Germinal center (tissue), 1 donor: Measurements from ENCODE around the gene MED23.

Source experiments
- DNase-seq: peaks from one replicate; pipeline ENCODE4 v3.0.0; 2012; ENCODE audit warnings: mixed read lengths, low spot score

The MED23 gene

DNA sequence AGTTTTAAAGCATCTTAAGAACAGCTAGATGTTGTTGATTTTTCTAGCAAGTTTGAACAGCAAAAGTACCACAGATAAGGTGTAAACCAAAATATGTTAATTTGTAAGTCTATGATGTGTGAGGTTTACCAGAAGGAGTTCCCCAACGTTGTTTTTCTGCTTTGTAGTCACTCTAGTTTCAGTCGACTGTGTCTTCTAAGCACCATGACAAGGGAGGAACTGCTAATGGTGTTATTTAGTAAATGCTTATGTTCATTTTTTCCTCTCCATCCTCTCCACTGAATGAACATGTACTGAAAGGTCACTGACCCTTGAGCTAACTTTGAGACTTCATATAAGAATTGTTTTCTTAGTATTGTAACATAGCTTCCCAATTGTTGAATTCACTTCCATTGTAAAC is 12.1 kb upstream of the MED23 start:
- no peak for DNase-seq

DNA sequence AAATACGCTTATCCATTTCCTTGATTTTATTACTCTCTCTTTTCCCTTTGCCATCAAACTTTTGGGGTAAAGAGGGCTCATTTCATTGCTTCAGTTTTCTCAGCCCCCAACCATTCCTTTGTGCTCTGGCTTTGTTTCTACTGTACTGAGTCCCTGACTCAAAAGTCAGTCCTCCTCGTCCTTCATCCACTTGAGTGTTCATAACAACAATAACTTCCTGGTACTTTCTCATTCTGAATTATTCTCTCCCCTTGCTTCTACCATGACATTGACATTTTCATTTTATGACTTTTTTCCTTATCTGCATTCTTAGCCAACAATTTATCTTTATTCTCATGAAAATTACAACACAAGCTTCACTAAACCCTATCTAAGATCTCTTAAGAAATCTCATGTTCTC is 10.0 kb upstream of the MED23 start:
- no peak for DNase-seq

DNA sequence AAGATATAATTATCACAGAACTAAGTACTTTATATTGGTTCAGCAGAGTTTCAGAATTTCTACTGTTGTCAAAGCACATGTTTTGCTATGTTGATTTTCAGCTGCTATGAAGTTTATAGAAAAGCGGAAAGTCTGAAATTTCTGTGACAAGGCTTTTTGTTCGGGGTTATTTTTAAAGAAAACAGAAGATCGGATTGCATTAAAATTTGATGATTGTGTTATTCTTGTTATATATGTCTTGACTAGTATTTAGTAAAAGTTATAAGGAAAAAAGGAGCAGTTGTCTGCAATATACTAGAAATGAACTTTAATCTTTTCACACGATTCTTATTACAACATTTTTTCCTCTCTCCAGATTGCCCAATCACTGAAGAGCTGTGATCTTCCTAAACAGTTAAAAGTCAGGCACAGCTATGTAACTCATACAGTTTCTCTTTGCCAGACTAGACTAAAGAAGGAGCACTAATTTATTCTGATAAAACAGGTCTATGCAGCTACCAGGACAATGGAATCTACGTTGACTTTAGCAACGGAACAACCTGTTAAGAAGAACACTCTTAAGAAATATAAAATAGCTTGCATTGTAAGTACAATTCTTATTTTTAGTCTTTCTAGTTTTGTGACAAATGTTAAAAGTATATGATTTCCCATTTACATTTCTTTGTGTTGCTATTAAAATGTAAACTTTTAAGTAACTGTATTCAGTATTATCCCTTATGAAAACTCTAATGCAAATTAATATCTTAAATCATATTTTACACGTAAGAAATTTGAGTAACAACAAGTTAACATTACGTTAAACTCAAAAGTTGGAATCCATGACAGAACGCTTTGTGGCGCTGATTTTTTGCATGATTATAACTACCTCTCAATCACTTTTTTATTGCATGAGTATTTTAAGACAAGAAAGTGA is 9.1 kb upstream of the MED23 start, which contains the start of gene ENPP3:
Gene ENPP3 (plus strand): TSS at position 423 of the 913 bp plus-strand sequence. CDS start 83 bp downstream, at position 506.
- DNase-seq = no peak

DNA sequence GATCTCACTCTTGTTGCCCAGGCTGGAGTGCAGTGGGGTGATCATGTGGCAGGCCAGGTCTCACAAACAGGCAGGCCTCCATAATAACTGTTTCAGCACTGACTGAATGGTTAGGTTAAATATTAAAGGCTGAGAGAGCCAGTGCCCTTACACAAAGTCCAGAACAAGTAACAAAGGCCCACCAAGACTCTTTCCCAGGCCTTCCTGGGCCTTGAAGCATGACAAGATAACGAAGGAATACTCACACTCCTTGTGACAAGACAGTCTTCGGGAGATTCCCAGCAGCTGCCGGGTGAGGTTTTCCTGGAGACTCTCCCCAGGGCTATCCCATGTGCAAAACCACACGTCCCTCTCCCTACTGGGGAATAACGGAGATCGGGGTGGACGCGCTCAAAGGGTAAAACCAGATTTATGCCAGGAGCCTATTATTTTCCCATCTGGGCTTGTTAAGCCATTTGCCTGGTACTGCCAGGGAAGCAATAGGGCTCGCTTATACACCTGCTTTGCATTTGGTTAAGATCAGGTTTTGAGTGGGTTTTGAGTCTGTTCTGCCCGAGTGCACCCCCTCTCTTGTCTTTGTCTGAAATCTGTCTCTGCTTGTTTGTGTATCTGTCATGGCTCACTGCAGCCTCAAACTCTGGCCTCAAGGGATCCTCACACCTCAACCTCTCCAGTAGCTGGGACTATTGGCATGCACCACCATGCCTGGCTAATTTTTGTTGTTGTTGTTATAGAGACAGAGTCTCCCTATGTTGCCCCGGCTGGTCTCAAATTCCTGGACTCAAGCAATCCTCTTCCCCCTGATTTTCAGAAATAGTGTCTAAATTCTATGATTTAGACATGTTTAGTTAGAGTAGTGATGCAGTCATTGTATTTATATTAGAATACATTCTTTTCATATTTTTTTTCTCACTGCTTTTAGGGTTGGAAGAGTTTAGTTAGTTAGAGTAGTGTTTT is 7.6 kb upstream of the MED23 start:
- peak; percentile 71 for DNase-seq

DNA sequence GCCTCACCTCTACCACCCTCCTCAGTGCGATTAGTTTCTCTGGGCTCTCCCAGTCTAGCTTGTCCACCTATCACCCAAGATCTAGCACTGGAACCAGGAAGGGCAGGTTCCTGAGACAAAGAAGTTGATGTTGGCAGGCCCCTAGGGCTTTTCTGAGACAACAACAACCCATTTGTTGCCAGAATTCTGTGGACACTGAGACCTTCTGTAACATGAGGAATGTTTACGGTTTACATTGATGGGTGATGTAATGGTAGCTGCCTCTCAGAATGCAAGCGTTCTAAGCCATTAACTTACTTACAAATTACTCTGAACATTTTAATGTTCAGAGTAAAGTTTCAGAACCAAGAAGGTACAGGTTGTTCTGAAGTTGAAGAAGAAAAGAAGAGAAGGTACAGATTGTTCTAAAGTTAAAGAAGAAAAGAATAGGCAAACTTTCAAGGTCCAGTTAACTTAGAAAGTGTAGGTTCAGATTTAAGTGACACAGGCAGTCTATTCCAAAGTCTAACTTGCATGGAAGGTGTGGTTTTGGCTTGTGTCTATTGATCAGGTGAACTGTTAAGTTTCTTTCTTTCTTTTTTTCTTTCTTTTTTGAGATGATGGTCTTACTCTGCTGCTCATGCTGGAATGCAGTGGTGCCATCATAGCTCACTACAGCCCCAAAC is 3.7 kb upstream of the MED23 start:
- DNase-seq = no peak

DNA sequence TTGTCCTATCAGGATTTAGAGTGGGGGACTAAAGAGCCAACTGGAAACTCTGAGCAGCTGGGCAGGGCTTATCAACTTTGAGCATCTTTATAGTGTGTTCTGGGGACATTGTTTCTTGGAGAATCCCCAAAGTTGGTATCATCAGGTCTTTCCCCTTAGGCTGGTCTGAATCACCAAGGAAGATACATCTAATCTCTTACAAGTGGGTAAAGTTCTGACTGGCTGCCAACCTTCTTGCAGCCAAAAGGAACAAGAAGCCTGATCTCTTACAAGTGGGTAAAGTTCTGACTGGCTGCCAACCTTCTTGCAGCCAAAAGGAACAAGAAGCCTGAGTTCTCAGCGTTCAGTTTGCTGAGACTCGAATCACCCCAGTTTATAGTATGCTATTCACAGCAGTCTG is 1.6 kb upstream of the MED23 start:
- DNase-seq = no peak

DNA sequence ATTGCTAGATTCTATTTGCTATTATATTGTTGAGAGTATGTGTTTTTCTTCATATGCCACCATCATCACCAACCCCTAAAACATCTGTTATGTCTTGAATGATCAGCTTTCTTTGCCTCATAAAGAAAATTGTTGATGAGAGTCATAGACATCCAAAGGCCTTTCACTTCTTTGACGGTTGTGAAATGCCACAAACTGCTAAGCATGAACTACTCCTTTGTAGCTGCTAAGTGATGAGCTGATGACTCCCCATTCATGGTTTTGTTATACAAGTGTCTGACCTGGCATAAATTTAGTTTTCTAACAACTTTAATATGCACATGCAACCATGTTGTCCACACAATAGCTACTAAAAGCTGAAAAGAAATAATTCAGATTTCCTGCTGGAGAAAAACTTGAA is 684 bp upstream of the MED23 start:
- no peak for DNase-seq

DNA sequence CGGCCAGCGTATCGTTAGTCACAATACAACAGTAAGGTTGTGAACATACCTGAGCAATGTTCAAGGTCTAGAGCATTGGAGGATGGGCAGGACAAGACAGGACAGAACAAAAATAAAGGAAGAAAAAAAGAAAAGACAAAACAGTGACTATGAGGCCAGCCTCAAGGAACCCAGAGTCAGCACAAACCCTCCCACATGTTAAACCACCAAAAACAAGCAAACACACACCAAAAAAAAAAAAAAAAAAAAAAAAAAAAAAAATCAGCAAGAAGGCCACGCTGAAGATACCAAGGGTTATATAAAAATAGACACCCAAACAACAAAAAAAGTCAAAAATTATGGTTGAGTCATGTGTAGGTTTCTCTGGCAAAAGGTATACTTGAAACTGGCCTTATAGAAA is 12.8 kb downstream of the MED23 start:
- DNase-seq = no peak

DNA sequence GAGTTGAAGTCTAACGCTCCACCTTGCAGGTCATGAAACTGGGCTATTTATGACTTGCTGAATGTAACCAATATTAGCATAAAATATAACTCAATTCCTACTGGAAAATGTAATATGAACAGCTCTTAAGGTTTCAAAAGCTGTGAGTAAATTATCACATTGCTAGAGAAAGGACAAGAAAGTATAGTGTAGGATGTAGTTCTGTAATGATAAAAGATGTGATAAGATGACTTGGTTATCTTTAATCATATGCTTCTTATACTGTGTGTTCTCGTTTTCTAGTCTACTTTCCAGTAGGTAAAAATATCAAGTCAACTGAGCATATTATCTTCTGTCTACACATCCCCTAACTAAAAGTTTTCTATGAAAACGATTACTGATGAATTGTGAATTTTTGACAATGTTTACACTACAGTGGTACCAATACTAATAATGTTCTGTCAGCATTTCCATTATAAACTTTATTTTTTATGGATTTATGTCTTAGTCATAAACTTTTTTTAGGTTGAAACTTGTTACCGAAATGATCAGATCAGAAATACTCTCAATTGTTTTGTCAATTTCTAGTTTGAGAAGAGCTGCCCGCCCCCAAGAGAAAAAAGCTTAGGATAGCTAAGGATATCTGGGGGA is 14.6 kb downstream of the MED23 start:
- DNase-seq = no peak

DNA sequence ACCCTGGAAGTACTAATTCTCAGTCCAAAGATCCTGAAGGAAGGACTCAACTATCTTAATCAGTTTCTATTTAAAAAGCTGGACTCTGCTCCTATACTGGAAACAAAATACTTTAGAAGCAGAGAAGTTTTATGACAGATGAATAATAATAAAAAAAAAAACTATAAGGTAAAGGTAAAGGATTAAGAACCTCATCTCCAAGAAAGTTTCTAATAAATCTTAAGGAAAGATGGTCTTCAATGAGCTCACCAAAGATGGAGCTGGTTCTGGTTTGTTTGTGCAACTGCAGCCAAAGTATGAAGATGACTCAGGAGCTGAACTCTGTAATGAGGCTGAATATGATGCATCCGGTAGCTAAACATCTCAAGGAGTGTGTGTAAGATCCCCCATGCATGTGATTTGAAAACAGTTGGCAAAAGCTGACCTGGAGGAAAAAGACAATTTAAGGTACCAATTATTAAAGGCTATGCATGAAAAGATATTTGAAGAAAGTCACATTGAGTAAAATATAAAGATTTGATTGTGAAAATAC is 25.2 kb downstream of the MED23 start:
- DNase-seq = no peak

DNA sequence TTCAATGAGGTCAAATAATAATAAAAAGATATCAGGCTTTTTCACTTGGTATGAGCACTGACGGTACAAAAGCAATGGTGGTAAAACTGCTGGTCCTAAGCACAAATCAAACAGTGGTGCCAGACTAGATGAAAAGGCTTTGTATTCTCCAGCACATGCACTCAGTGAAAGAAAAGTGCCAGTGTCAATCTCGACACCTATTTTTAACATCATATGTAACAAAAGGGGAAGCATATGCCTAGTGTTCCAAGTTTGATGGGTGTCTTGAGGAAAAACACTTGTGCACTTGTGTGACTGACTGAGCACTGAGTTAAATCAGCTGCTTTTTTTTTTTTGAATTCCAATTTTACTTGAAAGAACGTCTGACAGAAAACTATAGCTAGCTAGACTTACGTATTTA is 27.3 kb downstream of the MED23 start:
- DNase-seq = no peak

DNA sequence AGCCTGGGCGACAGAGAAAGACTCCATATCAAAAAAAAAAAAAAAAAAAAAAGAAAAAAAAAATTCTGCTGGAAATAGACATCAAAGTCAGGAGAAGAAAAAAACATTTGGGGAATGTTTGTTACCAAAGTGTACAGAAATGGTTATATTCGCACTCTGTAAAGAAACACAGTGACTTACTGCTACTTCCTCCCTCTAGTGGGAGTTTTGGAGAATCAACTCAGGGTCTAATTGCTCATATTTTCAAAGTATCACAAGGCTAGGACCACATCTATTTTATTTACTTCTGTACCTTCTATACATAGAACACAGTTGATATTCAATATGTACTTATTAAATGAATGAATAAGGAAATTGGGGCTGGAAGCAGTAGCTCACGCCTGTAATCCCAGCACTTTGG is 30.6 kb downstream of the MED23 start:
- no peak for DNase-seq

DNA sequence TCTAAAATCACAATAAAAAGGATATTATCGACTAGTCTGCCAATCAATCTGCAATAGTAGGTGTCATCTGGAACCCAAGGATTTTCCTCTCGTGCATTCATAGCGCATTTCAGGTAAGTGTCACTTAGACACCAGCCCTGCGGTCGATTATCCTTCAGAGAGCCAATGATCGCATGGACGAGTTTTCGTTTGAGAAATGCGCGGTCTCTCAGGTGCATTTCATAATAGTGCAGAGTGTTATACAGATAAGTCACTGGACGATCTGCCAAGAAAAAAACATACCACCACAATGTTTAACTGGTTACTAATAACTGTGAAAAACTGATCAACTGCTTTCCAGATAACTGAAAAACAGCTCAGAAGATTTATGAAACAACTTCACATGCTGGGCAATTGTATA is 34.0 kb downstream of the MED23 start:
- no peak for DNase-seq

DNA sequence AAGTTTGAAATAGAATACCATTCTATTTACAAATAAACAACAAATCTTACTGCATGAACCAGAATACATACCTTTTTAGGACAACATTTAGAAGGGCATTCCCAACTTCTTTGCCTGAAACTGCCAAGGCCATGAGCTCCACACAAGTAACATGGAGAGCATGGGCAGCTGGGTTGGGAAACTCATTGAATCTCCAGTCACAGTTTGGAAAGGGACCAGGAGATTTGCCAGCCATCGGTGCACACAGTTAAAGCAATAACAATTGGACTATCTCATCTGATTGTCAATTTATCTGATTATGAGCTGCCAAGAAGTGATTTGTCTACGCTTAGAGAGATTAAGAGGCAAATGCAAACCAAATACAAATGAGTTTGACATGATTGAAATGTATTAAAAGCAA is 35.1 kb downstream of the MED23 start:
- no peak for DNase-seq

DNA sequence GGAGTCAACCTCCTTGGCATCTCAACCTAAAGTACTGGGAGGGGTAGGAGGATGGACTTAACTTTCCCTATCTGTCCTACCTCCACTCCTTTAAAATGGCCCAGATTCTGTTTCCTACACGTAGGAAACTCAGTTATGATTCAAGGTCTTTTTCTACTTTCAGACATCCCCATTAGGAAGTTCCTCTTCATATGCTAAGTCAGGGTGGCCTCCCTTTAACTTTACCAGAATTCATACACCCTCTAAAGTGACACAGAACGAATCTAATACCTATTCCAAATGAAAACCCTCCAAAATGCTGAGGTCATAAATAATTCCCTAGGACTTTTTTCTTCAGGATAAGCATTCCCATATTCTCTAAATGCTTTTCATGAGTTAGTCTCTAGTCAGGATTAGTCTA is 39.4 kb downstream of the MED23 start:
- DNase-seq = no peak

DNA sequence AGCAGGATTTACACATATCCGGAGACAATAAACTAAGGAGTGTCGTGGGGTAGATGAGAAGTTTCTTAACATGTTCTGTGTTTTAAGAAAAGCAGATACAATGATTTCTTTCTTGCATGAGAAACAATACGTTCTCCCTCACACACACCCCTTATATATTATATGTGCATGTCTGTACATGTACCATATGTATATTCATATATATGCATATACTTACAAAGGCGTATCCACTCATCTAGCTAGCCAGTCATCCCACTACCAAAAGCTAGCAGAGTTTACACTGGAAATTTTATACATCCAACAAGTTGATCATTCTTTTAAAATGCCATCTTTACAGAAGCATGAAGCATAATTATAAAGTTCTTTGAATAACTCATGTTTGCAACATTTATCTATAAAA is 40.1 kb downstream of the MED23 start:
- no peak for DNase-seq

DNA sequence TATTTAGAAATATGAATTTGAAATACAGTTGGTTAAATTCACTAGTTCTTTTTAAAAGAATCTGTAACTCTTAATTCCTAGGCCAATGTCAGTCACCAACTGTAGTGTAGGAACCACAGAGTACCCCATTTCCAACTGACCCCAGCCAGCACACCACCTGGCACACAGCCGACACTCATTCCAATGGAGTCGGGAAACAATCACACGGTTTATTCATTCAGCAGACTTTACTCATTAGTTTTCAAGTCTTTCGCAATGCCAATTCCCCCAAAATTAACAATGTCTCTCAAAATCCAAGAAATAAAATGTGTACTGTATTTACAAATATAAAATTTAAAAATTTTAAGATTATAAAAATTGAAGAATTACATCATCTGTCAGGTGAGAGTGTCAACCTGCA is 41.5 kb downstream of the MED23 start:
- DNase-seq = no peak

DNA sequence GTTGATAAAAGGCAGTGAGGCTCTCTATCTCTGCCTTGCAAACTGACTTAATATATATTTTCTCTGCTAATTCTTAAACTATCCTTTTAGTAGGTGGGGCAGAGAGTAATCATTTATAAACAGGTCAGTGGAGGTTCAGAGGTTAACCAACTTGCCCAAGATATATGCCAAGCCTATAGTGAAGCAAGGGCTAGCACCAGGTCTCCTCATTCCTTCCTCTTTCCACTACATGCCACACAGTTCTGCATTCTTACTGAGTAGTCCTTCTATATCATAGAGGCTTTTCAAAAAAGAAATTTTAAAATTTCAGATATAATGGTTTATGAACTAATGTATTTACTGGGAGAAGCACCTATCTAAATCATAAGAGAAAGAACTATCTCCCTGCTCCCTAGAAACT is 46.5 kb downstream of the MED23 start:
- DNase-seq = no peak

DNA sequence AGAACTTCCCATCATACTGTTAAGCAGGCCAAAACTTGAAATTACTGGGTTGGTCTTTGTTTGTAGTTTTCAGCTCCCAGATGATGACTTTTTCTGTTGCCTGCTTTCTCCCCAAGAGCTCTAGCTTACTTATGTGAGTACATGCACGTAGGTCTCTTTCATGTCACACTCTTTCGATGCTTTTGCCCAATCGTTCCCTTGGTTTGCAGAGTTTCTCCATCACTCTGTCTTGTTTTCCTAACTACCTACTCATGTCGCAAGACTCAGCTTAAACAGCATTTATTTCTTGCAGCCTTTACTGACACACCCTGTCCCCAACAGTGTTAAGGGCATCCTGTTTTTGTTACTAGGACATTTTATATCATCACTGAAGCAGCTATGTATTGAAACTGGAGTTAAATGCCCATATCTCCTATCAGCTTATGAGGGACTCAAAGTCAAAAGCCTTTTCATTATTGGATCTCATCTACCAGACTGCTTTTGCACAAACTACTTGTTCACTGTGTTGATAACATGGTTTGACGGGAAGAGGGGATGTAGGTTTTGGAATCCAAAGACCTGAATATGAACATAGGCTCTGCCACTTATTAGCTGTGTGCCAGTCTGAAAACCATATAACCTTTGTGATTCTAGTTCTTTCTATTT is 52.1 kb downstream of the MED23 start:
- DNase-seq = no peak

DNA sequence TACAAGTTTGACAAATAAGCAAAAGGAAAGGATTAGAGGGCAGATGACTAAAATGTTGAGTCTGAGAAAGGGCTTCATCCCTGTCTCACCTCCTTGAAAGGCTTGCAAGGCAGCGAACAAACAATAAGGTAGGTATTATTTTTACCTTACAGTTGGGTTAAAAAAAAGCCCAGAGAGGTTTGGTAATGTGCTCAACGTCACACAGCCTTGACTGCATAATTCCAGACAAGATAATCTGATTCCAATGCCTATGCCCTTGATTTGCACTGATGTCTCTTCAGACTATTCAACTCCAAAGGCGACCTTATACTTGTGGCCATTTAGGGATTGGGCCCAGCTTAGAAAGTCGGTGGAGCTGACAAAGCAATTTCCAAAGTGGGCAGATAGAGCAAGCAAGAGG is 53.4 kb downstream of the MED23 start:
- DNase-seq = no peak

DNA sequence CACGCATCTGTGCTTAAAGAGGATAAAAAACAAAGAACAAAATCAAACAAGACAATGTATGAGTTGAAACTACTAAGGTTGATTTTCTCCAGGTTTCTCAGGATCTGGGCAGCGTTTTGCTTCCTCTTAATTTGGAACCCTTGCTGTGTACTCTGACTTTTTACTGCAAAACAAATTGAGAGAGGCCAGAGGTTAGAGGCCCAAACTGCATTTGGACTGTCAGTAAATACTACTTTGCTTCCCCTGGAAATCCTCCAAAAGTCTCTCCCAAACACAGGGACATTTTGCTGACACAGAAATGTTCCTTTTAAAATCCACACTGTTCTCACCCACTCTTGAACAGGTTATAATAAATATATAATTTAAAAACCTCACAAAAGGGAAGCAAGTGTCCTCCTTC is 53.9 kb downstream of the MED23 start:
- DNase-seq = no peak
